ENCODE measurements around the gene IL1RAPL2. TPM values are rescaled to one million over a fixed set of nuclear protein-coding genes. Genes with fewer than 3 reads are reported as not detected.
A peak's percentile ranks its signal among the peaks of the same experiment; 100 is the strongest.

IL1RAPL2 gene
- polyA plus RNA-seq, 2 of the 4 experiments (the other 2 are of a cell fraction) = not detected

DNA sequence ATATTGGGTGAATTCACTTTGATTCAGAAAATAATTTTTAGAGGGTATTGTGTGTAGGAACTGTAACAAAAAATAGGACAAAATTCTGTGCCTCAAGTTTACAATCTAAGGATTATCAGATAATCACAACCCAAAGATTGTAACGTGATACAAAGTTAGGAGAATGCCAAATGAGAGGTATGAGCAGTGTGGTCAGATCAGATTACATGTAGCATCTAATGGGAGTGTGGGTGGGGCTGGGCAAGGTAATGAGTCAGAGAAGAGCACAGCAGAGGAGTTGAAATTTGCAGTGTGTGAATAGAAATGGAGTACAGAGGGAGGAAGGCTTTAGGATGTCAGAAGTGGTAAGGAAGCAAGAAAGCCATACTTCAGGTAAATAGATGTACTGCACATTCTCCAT is 757.9 kb downstream of the IL1RAPL2 start:
- H3K27ac ChIP-seq = no peak overlapping the region
- no peaks in the 10 kb centered on the region for H3K4me1 ChIP-seq
- ChIA-PET POLR2A (no interaction called here), CTCF (no interaction called here)
- 0% methylated on average over 1 of the region's 1 CpG for WGBS (ENCODE audit: missing lambda C conversion rate)
- no peak for TF ChIP-seq ESRRA (IDR thresholded peaks at IDR 0.05; ENCODE audit: borderline replicate concordance, low read length)
- no peak for TF ChIP-seq HOXA7 (CRISPR knock-in tag; IDR thresholded peaks at IDR 0.05)
- no peak for TF ChIP-seq ZC3H11A (IDR thresholded peaks at IDR 0.05)
- no peak for TF ChIP-seq NPAS2 (CRISPR knock-in tag; IDR thresholded peaks at IDR 0.05; ENCODE audit: borderline replicate concordance)
- no peak for TF ChIP-seq HDAC2 (IDR thresholded peaks at IDR 0.05)
- TF ChIP-seq EP300 (IDR thresholded peaks at IDR 0.05) = no peak
- no peak overlapping the region for H3K4me2 ChIP-seq
- no peak overlapping the region for H3K4me3 ChIP-seq
- FAIRE-seq (no peak), DNase-seq (ENCODE audit: low read depth in 1 of 2, low spot score in 1 of 2) (no peak), ATAC-seq (no peak)
- H3K9me3 ChIP-seq = no peaks in the 10 kb centered on the region

DNA sequence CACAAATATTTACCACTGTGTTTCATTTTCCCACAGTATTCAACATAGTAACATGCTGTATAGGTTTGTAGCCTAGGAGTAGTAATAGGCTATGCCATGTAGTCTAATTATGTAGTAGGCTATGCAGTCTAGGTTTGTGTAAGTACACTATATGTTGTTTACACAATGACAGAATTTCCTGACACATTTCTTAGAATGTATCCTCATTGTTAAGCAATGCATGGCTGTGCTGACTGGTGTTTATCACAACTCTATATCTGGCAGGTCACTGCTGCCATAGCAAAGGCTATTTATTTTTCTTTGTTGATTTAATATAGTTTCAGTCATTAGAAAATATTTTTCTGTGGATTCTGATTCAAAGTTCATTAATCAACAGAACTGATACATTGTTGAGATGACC is 762.8 kb downstream of the IL1RAPL2 start:
- no peak overlapping the region for H3K4me3 ChIP-seq
- no peak overlapping the region for H3K27ac ChIP-seq
- ATAC-seq (no peak), FAIRE-seq (peak; percentile 59), DNase-seq (ENCODE audit: low read depth in 1 of 2, low spot score in 1 of 2) (no peak)
- H3K9me3 ChIP-seq = no peaks in the 10 kb centered on the region
- H3K4me1 ChIP-seq = no peaks in the 10 kb centered on the region
- TF ChIP-seq ZSCAN20 (CRISPR knock-in tag; IDR thresholded peaks at IDR 0.05) (no peak), NFE2L2 (conservative IDR thresholded peaks at IDR 0.05; ENCODE audit: low read length) (no peak), CBX2 (IDR thresholded peaks at IDR 0.05; ENCODE audit: borderline replicate concordance, low read depth) (no peak), RNF2 (IDR thresholded peaks at IDR 0.05; ENCODE audit: borderline replicate concordance, low read depth) (no peak)
- TF ChIP-seq, protein P1, sequence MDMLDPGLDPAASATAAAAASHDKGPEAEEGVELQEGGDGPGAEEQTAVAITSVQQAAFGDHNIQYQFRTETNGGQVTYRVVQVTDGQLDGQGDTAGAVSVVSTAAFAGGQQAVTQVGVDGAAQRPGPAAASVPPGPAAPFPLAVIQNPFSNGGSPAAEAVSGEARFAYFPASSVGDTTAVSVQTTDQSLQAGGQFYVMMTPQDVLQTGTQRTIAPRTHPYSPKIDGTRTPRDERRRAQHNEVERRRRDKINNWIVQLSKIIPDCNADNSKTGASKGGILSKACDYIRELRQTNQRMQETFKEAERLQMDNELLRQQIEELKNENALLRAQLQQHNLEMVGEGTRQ (IDR thresholded peaks at IDR 0.05) = no peak
- ChIA-PET POLR2A (no interaction called here), CTCF (no interaction called here)
- no peak overlapping the region for H3K4me2 ChIP-seq

DNA sequence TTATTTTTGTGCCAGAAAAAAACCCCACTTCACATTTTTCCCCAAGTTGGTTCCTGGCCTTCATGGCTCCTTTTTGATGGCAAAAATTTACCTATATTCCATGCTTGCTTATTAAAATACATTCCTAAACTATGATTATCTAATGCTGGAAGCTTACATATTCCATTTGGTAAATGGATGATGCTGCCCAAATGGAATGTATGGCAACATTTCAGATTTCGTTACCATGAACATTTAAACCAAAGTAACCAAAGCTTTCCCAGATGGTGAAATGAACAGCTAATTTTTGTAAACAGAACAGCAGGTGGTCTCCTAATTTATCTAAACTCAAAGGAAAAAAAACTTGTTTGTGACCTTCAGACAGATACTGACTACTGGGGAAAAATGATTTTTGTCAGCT is 765.2 kb downstream of the IL1RAPL2 start:
- peak; percentile 49 for FAIRE-seq
- no peak for ATAC-seq
- TF ChIP-seq, protein P2, sequence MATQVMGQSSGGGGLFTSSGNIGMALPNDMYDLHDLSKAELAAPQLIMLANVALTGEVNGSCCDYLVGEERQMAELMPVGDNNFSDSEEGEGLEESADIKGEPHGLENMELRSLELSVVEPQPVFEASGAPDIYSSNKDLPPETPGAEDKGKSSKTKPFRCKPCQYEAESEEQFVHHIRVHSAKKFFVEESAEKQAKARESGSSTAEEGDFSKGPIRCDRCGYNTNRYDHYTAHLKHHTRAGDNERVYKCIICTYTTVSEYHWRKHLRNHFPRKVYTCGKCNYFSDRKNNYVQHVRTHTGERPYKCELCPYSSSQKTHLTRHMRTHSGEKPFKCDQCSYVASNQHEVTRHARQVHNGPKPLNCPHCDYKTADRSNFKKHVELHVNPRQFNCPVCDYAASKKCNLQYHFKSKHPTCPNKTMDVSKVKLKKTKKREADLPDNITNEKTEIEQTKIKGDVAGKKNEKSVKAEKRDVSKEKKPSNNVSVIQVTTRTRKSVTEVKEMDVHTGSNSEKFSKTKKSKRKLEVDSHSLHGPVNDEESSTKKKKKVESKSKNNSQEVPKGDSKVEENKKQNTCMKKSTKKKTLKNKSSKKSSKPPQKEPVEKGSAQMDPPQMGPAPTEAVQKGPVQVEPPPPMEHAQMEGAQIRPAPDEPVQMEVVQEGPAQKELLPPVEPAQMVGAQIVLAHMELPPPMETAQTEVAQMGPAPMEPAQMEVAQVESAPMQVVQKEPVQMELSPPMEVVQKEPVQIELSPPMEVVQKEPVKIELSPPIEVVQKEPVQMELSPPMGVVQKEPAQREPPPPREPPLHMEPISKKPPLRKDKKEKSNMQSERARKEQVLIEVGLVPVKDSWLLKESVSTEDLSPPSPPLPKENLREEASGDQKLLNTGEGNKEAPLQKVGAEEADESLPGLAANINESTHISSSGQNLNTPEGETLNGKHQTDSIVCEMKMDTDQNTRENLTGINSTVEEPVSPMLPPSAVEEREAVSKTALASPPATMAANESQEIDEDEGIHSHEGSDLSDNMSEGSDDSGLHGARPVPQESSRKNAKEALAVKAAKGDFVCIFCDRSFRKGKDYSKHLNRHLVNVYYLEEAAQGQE (IDR thresholded peaks at IDR 0.05) = no peak
- TF ChIP-seq KDM5A (IDR thresholded peaks at IDR 0.05) = no peak
- no peak for TF ChIP-seq SMC3 (IDR thresholded peaks at IDR 0.05)
- no peak for TF ChIP-seq POLR2A (IDR thresholded peaks at IDR 0.05; ENCODE audit: low read length)
- TF ChIP-seq, protein P3, sequence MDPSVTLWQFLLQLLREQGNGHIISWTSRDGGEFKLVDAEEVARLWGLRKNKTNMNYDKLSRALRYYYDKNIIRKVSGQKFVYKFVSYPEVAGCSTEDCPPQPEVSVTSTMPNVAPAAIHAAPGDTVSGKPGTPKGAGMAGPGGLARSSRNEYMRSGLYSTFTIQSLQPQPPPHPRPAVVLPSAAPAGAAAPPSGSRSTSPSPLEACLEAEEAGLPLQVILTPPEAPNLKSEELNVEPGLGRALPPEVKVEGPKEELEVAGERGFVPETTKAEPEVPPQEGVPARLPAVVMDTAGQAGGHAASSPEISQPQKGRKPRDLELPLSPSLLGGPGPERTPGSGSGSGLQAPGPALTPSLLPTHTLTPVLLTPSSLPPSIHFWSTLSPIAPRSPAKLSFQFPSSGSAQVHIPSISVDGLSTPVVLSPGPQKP (IDR thresholded peaks at IDR 0.05; ENCODE audit: low read depth, low read length) = no peak
- no peak for TF ChIP-seq ZSCAN20 (CRISPR knock-in tag; IDR thresholded peaks at IDR 0.05)
- no peak for TF ChIP-seq EP300 (IDR thresholded peaks at IDR 0.05)
- no peak for TF ChIP-seq TFCP2L1 (CRISPR knock-in tag; IDR thresholded peaks at IDR 0.05)
- TF ChIP-seq CBX2 (IDR thresholded peaks at IDR 0.05; ENCODE audit: borderline replicate concordance, low read depth) = no peak
- TF ChIP-seq NR3C1 (IDR thresholded peaks at IDR 0.05) = no peak
- no peak for TF ChIP-seq HOXB13 (CRISPR knock-in tag; IDR thresholded peaks at IDR 0.05; ENCODE audit: low read depth)
- TF ChIP-seq SREBF2 (IDR thresholded peaks at IDR 0.05) = no peak
- no peak for TF ChIP-seq ESRRA (IDR thresholded peaks at IDR 0.05; ENCODE audit: borderline replicate concordance, low read length)
- TF ChIP-seq CEBPB (IDR thresholded peaks at IDR 0.05) = no peak
- TF ChIP-seq, protein P4, sequence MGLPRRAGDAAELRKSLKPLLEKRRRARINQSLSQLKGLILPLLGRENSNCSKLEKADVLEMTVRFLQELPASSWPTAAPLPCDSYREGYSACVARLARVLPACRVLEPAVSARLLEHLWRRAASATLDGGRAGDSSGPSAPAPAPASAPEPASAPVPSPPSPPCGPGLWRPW (IDR thresholded peaks at IDR 0.05) = no peak
- no peak for TF ChIP-seq BHLHE40 (IDR thresholded peaks at IDR 0.05; ENCODE audit: low read depth, low read length)
- no peak for TF ChIP-seq EHF (CRISPR knock-in tag; IDR thresholded peaks at IDR 0.05)
- Histone ChIP-seq H3K9me3 (no peaks in the 10 kb centered on the region), H3K4me2 (no peak overlapping the region), H3K27ac (no peak overlapping the region), H3K4me3 (no peak overlapping the region), H3K4me1 (no peaks in the 10 kb centered on the region)
- CTCF ChIA-PET = no interaction called here
- POLR2A ChIA-PET = no interaction called here
- no peak for DNase-seq (ENCODE audit: low read depth in 1 of 2, low spot score in 1 of 2)
- WGBS (ENCODE audit: missing lambda C conversion rate) = 0% methylated on average over 1 of the region's 1 CpG
